ENCODE measurements around the gene THAP5.

The THAP5 gene

DNA sequence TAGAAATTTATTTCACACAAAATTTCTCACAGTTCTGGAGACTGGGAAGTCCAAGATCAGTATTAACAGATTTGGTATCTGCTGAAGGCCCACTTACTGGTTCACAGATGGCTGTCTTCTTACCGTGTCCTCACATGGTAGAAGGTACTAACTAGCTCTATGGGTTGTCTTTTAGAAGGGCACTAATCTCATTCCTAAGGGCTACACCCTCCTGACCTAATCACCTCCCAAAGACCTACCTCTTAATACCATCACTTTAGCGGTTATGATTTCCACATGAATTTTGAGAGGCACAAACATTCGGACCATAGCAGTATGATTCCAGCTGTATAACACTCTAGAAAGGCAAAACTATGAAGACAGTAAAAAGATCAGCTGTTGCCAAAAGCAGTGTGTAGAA lies 51.6 kb downstream of the THAP5 start:
- H3K36me3 ChIP-seq (replicated peaks; ENCODE audit: insufficient read depth, low read length) = no peaks in the 10 kb centered on the region; the same call in 1 of the 2 replicates
- no peak overlapping the region for H3K4me2 ChIP-seq (ENCODE audit: low read depth, low read length)
- peaks cover 30% of the 10 kb centered on the region for H3K79me2 ChIP-seq (ENCODE audit: low read length)
- H3K27ac ChIP-seq (ENCODE audit: low read length) = no peak overlapping the region
- no peaks in the 10 kb centered on the region for H3K9me3 ChIP-seq (replicated peaks; ENCODE audit: insufficient read depth, low read length)
- H3F3A ChIP-seq (ENCODE audit: insufficient read depth, low read length) = no peaks in the 10 kb centered on the region
- H3K4me3 ChIP-seq (ENCODE audit: low read length) = no peak overlapping the region
- TF ChIP-seq, protein P1, sequence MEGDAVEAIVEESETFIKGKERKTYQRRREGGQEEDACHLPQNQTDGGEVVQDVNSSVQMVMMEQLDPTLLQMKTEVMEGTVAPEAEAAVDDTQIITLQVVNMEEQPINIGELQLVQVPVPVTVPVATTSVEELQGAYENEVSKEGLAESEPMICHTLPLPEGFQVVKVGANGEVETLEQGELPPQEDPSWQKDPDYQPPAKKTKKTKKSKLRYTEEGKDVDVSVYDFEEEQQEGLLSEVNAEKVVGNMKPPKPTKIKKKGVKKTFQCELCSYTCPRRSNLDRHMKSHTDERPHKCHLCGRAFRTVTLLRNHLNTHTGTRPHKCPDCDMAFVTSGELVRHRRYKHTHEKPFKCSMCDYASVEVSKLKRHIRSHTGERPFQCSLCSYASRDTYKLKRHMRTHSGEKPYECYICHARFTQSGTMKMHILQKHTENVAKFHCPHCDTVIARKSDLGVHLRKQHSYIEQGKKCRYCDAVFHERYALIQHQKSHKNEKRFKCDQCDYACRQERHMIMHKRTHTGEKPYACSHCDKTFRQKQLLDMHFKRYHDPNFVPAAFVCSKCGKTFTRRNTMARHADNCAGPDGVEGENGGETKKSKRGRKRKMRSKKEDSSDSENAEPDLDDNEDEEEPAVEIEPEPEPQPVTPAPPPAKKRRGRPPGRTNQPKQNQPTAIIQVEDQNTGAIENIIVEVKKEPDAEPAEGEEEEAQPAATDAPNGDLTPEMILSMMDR (IDR thresholded peaks at IDR 0.05; ENCODE audit: low read length) = no peak
- TF ChIP-seq EZH2 (optimal IDR thresholded peaks at IDR 0.05; ENCODE audit: low read depth, low read length) (no peak), EZH2phosphoT487 (IDR thresholded peaks at IDR 0.05; ENCODE audit: low read length) (no peak)
- no peaks in the 10 kb centered on the region for H4K20me1 ChIP-seq (ENCODE audit: insufficient read depth, low read length)
- no peak overlapping the region for H2AFZ ChIP-seq (ENCODE audit: low read length)
- H3K9ac ChIP-seq (ENCODE audit: low read length) = no peak overlapping the region
- no peak for DNase-seq
- no peaks in the 10 kb centered on the region for H3K27me3 ChIP-seq (replicated peaks; ENCODE audit: insufficient read depth, low read length)
- no peaks in the 10 kb centered on the region for H3K9me2 ChIP-seq (replicated peaks; ENCODE audit: insufficient read depth, low read length)
- no peaks in the 10 kb centered on the region for H3K4me1 ChIP-seq (ENCODE audit: low read length)

DNA sequence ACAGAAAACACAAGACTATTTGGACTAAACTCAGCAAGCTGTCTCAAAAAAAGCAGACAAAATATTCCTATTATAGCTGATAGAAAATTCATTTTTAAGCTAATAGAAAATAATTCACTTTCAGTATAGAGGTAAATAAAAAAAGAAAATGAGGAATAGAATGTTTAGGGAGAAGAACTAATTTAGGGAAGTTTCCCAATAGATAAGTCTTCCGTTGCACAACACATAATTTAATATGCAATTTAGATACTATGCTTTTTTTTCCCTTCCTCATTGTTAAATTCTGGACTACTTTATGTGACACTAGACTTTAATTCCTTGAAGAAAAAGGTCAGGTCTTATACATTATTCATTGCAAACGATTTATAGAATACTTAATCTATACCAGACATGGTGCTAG lies 53.9 kb downstream of the THAP5 start:
- H3K27ac ChIP-seq (ENCODE audit: low read length) = no peak overlapping the region

DNA sequence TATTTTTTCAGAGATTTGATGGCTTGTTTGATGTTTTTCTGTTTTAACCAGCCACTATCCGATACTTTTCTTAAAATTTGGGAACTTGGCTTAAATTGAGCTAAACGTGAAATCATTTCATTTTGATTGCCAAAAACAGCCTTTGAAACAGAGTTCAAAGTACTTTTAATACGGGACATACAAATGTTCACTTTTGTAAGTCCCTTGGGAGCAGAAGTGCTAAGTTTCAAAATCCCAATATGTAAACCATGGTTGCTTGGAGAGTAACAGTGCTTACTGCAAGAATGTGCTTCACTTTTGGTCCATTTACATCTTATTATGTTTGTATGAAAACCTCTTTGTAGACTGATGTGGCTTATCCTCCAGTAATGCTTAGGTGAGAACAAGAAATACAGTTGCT lies 54.5 kb downstream of the THAP5 start:
- H3K4me2 ChIP-seq (ENCODE audit: low read depth, low read length) = no peak overlapping the region
- H3K79me2 ChIP-seq (ENCODE audit: low read length) = peaks cover 11% of the 10 kb centered on the region; the same call in 1 of the 2 replicates
- no peak for DNase-seq
- no peaks in the 10 kb centered on the region for H3F3A ChIP-seq (ENCODE audit: insufficient read depth, low read length)
- H4K20me1 ChIP-seq (ENCODE audit: insufficient read depth, low read length) = no peaks in the 10 kb centered on the region
- H2AFZ ChIP-seq (ENCODE audit: low read length) = no peak overlapping the region
- TF ChIP-seq EZH2 (optimal IDR thresholded peaks at IDR 0.05; ENCODE audit: low read depth, low read length) (no peak), EZH2phosphoT487 (IDR thresholded peaks at IDR 0.05; ENCODE audit: low read length) (no peak)
- TF ChIP-seq, protein P1 (IDR thresholded peaks at IDR 0.05; ENCODE audit: low read length) = no peak
- H3K27ac ChIP-seq (ENCODE audit: low read length) = no peak overlapping the region
- no peaks in the 10 kb centered on the region for H3K4me1 ChIP-seq (ENCODE audit: low read length)
- no peak overlapping the region for H3K4me3 ChIP-seq (ENCODE audit: low read length)
- H3K9me3 ChIP-seq (replicated peaks; ENCODE audit: insufficient read depth, low read length) = no peaks in the 10 kb centered on the region
- no peaks in the 10 kb centered on the region for H3K9me2 ChIP-seq (replicated peaks; ENCODE audit: insufficient read depth, low read length)
- no peaks in the 10 kb centered on the region for H3K27me3 ChIP-seq (replicated peaks; ENCODE audit: insufficient read depth, low read length)
- H3K36me3 ChIP-seq (replicated peaks; ENCODE audit: insufficient read depth, low read length) = no peaks in the 10 kb centered on the region; the same call in 1 of the 2 replicates
- H3K9ac ChIP-seq (ENCODE audit: low read length) = no peak overlapping the region

More for the DNA sequence above, 53.9 kb downstream of the THAP5 start:
- Histone ChIP-seq H3K4me3 (ENCODE audit: low read length) (no peak overlapping the region), H3K9ac (ENCODE audit: low read length) (no peak overlapping the region), H3K4me2 (ENCODE audit: low read depth, low read length) (no peak overlapping the region), H2AFZ (ENCODE audit: low read length) (no peak overlapping the region), H4K20me1 (ENCODE audit: insufficient read depth, low read length) (no peaks in the 10 kb centered on the region), H3K36me3 (replicated peaks; ENCODE audit: insufficient read depth, low read length) (no peaks in the 10 kb centered on the region; the same call in 1 of the 2 replicates), H3K9me2 (replicated peaks; ENCODE audit: insufficient read depth, low read length) (no peaks in the 10 kb centered on the region), H3K4me1 (ENCODE audit: low read length) (no peaks in the 10 kb centered on the region), H3F3A (ENCODE audit: insufficient read depth, low read length) (no peaks in the 10 kb centered on the region), H3K79me2 (ENCODE audit: low read length) (peaks cover 11% of the 10 kb centered on the region; the same call in 1 of the 2 replicates), H3K27me3 (replicated peaks; ENCODE audit: insufficient read depth, low read length) (no peaks in the 10 kb centered on the region), H3K9me3 (replicated peaks; ENCODE audit: insufficient read depth, low read length) (no peaks in the 10 kb centered on the region)
- DNase-seq = no peak
- TF ChIP-seq EZH2 (optimal IDR thresholded peaks at IDR 0.05; ENCODE audit: low read depth, low read length) (no peak), EZH2phosphoT487 (IDR thresholded peaks at IDR 0.05; ENCODE audit: low read length) (no peak)
- TF ChIP-seq, protein P1 (IDR thresholded peaks at IDR 0.05; ENCODE audit: low read length) = no peak

Data from MM.1S (cell line).